Psoas muscle (tissue), 8 donors: ENCODE results near the gene TMEM250. TPM values are rescaled to one million over a fixed set of nuclear protein-coding genes. Genes with fewer than 3 reads are reported as not detected.

Experiments
- ATAC-seq, 4 donors: fragments of 200-7000 bp; cut with Tn5 transposase; one replicate each; pipeline ENCODE4 v1.9.1; 2020; ENCODE audit warnings: moderate library complexity in 3 of 4, mild to moderate bottlenecking in 2 of 4
- DNase-seq, 2 donors: peaks; one replicate each; pipeline ENCODE4 v3.0.0-alpha.2; 2020
- H3K27ac ChIP-seq: fragments of 200-600 bp; one replicate; pipeline ENCODE4 v1.8.0; 2022
- H3K27me3 ChIP-seq, 3 donors: fragments of 200-600 bp in 1 of 3; one replicate each; pipeline versions ENCODE4 v1.6.1 to v1.8.0; 2013 to 2022; ENCODE audit warnings: low read length in 2 of 3, mild to moderate bottlenecking in 2 of 3, moderate library complexity in 1 of 3; ENCODE audit not compliant: insufficient read depth in 3 of 3
- H3K36me3 ChIP-seq, 2 donors: fragments of 200-600 bp in 1 of 2; one replicate each; pipeline versions ENCODE4 v1.6.1 to v1.8.0; 2013 to 2022; ENCODE audit warnings: low read depth in 1 of 2, mild to moderate bottlenecking in 1 of 2, moderate library complexity in 1 of 2; ENCODE audit not compliant: insufficient read depth in 1 of 2
- H3K4me1 ChIP-seq: fragments of 200-600 bp; one replicate; pipeline ENCODE4 v1.8.0; 2022
- H3K4me3 ChIP-seq: fragments of 200-600 bp; one replicate; pipeline ENCODE4 v1.8.0; 2022; ENCODE audit warnings: mild to moderate bottlenecking
- H3K9me3 ChIP-seq: fragments of 200-600 bp; one replicate; pipeline ENCODE4 v1.8.0; 2022
- CTCF ChIP-seq: fragments of 200-600 bp; IDR thresholded peaks from one replicate; pipeline ENCODE4 v1.8.0; 2022; ENCODE audit warnings: antibody characterized with exemption
- WGBS, 3 donors: extraction: QIAGEN DNeasy Blood & Tissue Kit; methylation state at CpG; one replicate each; pipeline versions ENCODE4 v1.1.6 to v1.1.7; 2013; 5-methylcytosine and 5-hydroxymethylcytosine counted together
- intact Hi-C, 2 donors: fragments of 100-400 bp; cut with DNase I; formaldehyde crosslinking; loops; one replicate each; pipeline versions ENCODE4 v1.11.0 to v1.14.2; 2022
- polyA plus RNA-seq, 3 donors: library from polyadenylated mRNA; stranded (reverse); fragments of 200-250 nt; gene quantifications; one replicate each; pipeline ENCODE4 v1.2.3, GENCODE V29; 2013
- total RNA-seq, 4 donors: library from RNA; stranded (reverse); fragmentation: NEBNext Ultra II Directional in 2 of 4; extraction: Animal tissue kit (Norgen Biotek cat#: 25700) in 2 of 4; gene quantifications; one replicate each; pipeline versions ENCODE4 v1.2.1 to v1.2.4, GENCODE V29; 2021 to 2023
- donor health status: healthy with polysubstance abuse.
- donor health status: DM: no; HTN: no; CAD: no; lungs with moderate emphysema.
- donor health status: Bipolar disorder and iron deficiency.
- donor health status: healthy.
- donor health status: DM: yes; HTN: yes; CAD: no.
- donor health status: DM: no; HTN: no; CAD: no.
- donor health status: DM: no; HTN: no; CAD: no.
- donor health status: DM: yes; HTN: yes; CAD: no.

Gene TMEM250
- total and polyA plus RNA-seq, 7 donors, result 17.3 to 49.5 (median 27.8) TPM

GRCh38 chr9:136124976-136125692 is 6.5 kb upstream of the TMEM250 start:
- Histone ChIP-seq H3K9me3 (no peaks in the 10 kb centered on the region), H3K4me1 (peaks cover 10% of the 10 kb centered on the region), H3K36me3 (no peaks in the 10 kb centered on the region), H3K4me3 (no peak overlapping the region), H3K27ac (no peak overlapping the region), H3K27me3 (peaks cover 0 to 16% (median 7%) of the 10 kb centered on the region in 3 donors)
- TF ChIP-seq CTCF, result no peak
- ATAC-seq (no peak), DNase-seq (no peak)
- WGBS, 3 donors, result 88 to 96% (median 89%) methylated on average over 2 of the region's 2 CpGs
- intact Hi-C loops, result loop anchor here (5.0 to 10.0 kb wide), 4 partner anchors 38 to 520 kb away; partner anchors contain the start of gene KCNT1 (in 1 of the 2)

GRCh38 chr9:136122425-136123383 is 4.0 kb upstream of the TMEM250 start:
- intact Hi-C loops, result loop anchor here (1.0 to 10.0 kb wide), 8 partner anchors 35 to 518 kb away; partner anchors contain the start of gene KCNT1 (in 1 of the 2)
- ATAC-seq, result peak; percentile 40 to 65 (median 48)
- peak; percentile 97 for TF ChIP-seq CTCF
- Histone ChIP-seq H3K36me3 (no peaks in the 10 kb centered on the region), H3K4me3 (peak overlapping the region; percentile 54), H3K4me1 (peaks cover 19% of the 10 kb centered on the region), H3K27ac (peak overlapping the region; percentile 58), H3K9me3 (no peaks in the 10 kb centered on the region), H3K27me3 (no peaks in the 10 kb centered on the region)
- 21 to 23% (median 21%) methylated on average over 44 to 45 of the region's 45 CpGs for WGBS, 3 donors
- DNase-seq, result peak; percentile 83 to 90

- no peaks in the 10 kb centered on the region for H3K36me3 ChIP-seq
- H3K4me3 ChIP-seq, result no peak overlapping the region
- no peaks in the 10 kb centered on the region for H3K9me3 ChIP-seq
- TF ChIP-seq CTCF, result no peak
- WGBS, 3 donors, result 73 to 85% (median 77%) methylated on average over 9 of the region's 9 CpGs
- ATAC-seq, result no peak
- no peaks in the 10 kb centered on the region for H3K27me3 ChIP-seq
- H3K27ac ChIP-seq, result peak overlapping the region; percentile 96
- DNase-seq, result no peak
- intact Hi-C loops, result loop anchor here (1.0 to 10.0 kb wide), 6 partner anchors 34 to 517 kb away; partner anchors contain the start of gene KCNT1 (in 1 of the 2)
- peaks cover 27% of the 10 kb centered on the region for H3K4me1 ChIP-seq
Observed at GRCh38 chr9:136121801-136122200, 3.1 kb upstream of the TMEM250 start.

GRCh38 chr9:136120438-136120844 is 1.8 kb upstream of the TMEM250 start:
- Histone ChIP-seq H3K4me1 (peaks cover 27% of the 10 kb centered on the region), H3K4me3 (no peak overlapping the region), H3K36me3 (peaks cover 2 to 10% of the 10 kb centered on the region in 2 donors), H3K27ac (peak overlapping the region; percentile 96), H3K9me3 (no peaks in the 10 kb centered on the region), H3K27me3 (no peaks in the 10 kb centered on the region)
- intact Hi-C loops, result loop anchor here (5.0 to 10.0 kb wide), 4 partner anchors 33 to 516 kb away; partner anchors contain the start of gene KCNT1 (in 1 of the 2)
- no peak for DNase-seq
- no peak for ATAC-seq
- 51 to 70% (median 57%) methylated on average over 18 of the region's 18 CpGs for WGBS, 3 donors
- TF ChIP-seq CTCF, result no peak
